ENCODE measurements around the gene TRIM67. TPM values are rescaled to one million over a fixed set of nuclear protein-coding genes. Genes with fewer than 3 reads are reported as not detected.

The TRIM67 gene
- total and polyA plus RNA-seq, 4 donors, result under 0.01 to 0.09 TPM; not detected in 2

GRCh38 chr1:231172411-231172810, 10.6 kb downstream of the TRIM67 start:
- no peak for ATAC-seq (ENCODE audit: insufficient read depth, low FRiP score)
- TF ChIP-seq, protein P1, sequence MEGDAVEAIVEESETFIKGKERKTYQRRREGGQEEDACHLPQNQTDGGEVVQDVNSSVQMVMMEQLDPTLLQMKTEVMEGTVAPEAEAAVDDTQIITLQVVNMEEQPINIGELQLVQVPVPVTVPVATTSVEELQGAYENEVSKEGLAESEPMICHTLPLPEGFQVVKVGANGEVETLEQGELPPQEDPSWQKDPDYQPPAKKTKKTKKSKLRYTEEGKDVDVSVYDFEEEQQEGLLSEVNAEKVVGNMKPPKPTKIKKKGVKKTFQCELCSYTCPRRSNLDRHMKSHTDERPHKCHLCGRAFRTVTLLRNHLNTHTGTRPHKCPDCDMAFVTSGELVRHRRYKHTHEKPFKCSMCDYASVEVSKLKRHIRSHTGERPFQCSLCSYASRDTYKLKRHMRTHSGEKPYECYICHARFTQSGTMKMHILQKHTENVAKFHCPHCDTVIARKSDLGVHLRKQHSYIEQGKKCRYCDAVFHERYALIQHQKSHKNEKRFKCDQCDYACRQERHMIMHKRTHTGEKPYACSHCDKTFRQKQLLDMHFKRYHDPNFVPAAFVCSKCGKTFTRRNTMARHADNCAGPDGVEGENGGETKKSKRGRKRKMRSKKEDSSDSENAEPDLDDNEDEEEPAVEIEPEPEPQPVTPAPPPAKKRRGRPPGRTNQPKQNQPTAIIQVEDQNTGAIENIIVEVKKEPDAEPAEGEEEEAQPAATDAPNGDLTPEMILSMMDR (IDR thresholded peaks at IDR 0.05; ENCODE audit: control extremely low read depth, extremely low read depth), result no peak

GRCh38 chr1:231176421-231176820, 14.6 kb downstream of the TRIM67 start:
- TF ChIP-seq, protein P1 (IDR thresholded peaks at IDR 0.05; ENCODE audit: control extremely low read depth, extremely low read depth), result no peak
- no peaks in the 10 kb centered on the region for H3K36me3 ChIP-seq (ENCODE audit: control insufficient read depth in 4 of 4, insufficient read depth in 4 of 4, low read length in 4 of 4)
- H3K4me1 ChIP-seq (ENCODE audit: control insufficient read depth in 5 of 5, insufficient read depth in 5 of 5, low read length in 5 of 5), result peaks cover 0 to 12% (median 0%) of the 10 kb centered on the region in 5 donors
- H3K9ac ChIP-seq (ENCODE audit: insufficient read depth in 1 of 2, low read length in 2 of 2), result no peak overlapping the region
- DNase-seq (no peak), ATAC-seq (ENCODE audit: insufficient read depth, low FRiP score) (no peak)
- peaks cover 0 to 4% (median 1%) of the 10 kb centered on the region in 4 donors for H3K9me3 ChIP-seq (ENCODE audit: control insufficient read depth in 4 of 4, insufficient read depth in 3 of 4, low read length in 3 of 4)
- peaks cover 0 to 2% (median 0%) of the 10 kb centered on the region in 3 donors for H3K27me3 ChIP-seq (ENCODE audit: control insufficient read depth in 3 of 3, insufficient read depth in 3 of 3, low read length in 2 of 3)
- 30 to 61% methylated on average over 1 of the region's 1 CpG for WGBS, 2 donors
- H3K4me3 ChIP-seq, result no peak overlapping the region
- no peak overlapping the region for H3K27ac ChIP-seq (ENCODE audit: low read depth in 1 of 2, low read length in 1 of 2)

More at GRCh38 chr1:231172411-231172810, 10.6 kb downstream of the TRIM67 start:
- no peak for DNase-seq
- no peaks in the 10 kb centered on the region for H3K36me3 ChIP-seq (ENCODE audit: control insufficient read depth in 4 of 4, insufficient read depth in 4 of 4, low read length in 4 of 4)
- peaks cover 0 to 4% (median 2%) of the 10 kb centered on the region in 3 donors for H3K27me3 ChIP-seq (ENCODE audit: control insufficient read depth in 3 of 3, insufficient read depth in 3 of 3, low read length in 2 of 3)
- WGBS, 2 donors, result 37 to 40% methylated on average over 3 of the region's 3 CpGs
- no peak overlapping the region for H3K27ac ChIP-seq (ENCODE audit: low read depth in 1 of 2, low read length in 1 of 2)
- no peaks in the 10 kb centered on the region for H3K4me1 ChIP-seq (ENCODE audit: control insufficient read depth in 5 of 5, insufficient read depth in 5 of 5, low read length in 5 of 5)
- H3K9ac ChIP-seq (ENCODE audit: insufficient read depth in 1 of 2, low read length in 2 of 2), result no peak overlapping the region
- H3K9me3 ChIP-seq (ENCODE audit: control insufficient read depth in 4 of 4, insufficient read depth in 3 of 4, low read length in 3 of 4), result no peaks in the 10 kb centered on the region
- H3K4me3 ChIP-seq, result no peak overlapping the region

DNA sequence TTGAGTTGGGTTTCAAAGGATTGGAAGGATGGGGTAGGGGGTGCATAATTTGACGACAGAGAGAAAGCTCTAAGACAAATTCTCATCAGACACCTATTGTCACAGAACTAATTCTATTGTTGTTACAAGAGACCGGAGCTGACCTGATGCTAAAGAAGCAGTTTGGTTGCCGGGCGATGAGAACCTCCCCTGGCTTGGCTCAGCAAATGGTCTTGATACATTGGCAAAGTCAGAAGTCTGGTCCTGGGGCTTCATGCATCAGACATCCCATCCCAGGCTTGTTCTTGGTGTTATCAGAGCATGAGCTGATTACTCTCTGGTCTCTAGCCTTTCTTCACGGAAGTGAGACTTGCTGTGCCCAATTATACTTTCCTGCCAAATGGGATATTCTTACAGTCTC, 15.4 kb downstream of the TRIM67 start:
- H3K4me3 ChIP-seq, result no peak overlapping the region
- whole genome bisulfite sequencing, 2 donors, result 64 to 68% methylated on average over 5 of the region's 5 CpGs

More for the DNA sequence above, 15.4 kb downstream of the TRIM67 start:
- ATAC-seq (ENCODE audit: insufficient read depth, low FRiP score) (no peak), DNase-seq (no peak)
- TF ChIP-seq, protein P1 (IDR thresholded peaks at IDR 0.05; ENCODE audit: control extremely low read depth, extremely low read depth), result no peak
- H3K4me1 ChIP-seq (ENCODE audit: control insufficient read depth in 5 of 5, insufficient read depth in 5 of 5, low read length in 5 of 5), result peaks cover 0 to 12% (median 0%) of the 10 kb centered on the region in 5 donors
- no peaks in the 10 kb centered on the region for H3K36me3 ChIP-seq (ENCODE audit: control insufficient read depth in 4 of 4, insufficient read depth in 4 of 4, low read length in 4 of 4)
- H3K9me3 ChIP-seq (ENCODE audit: control insufficient read depth in 4 of 4, insufficient read depth in 3 of 4, low read length in 3 of 4), result peaks cover 0 to 4% (median 1%) of the 10 kb centered on the region in 4 donors
- no peak overlapping the region for H3K9ac ChIP-seq (ENCODE audit: insufficient read depth in 1 of 2, low read length in 2 of 2)
- peaks cover 0 to 2% (median 0%) of the 10 kb centered on the region in 3 donors for H3K27me3 ChIP-seq (ENCODE audit: control insufficient read depth in 3 of 3, insufficient read depth in 3 of 3, low read length in 2 of 3)
- H3K27ac ChIP-seq (ENCODE audit: low read depth in 1 of 2, low read length in 1 of 2), result no peak overlapping the region

Data from lung (tissue), 12 donors.